NB4 (cell line): ENCODE data around the gene TERF2IP.

ENCODE experiments used
- DNase-seq: peaks from one replicate; pipeline ENCODE4 v3.0.0; 2010; ENCODE audit warnings: low read depth
- H3K4me3 ChIP-seq: one replicate; pipeline ENCODE4 v1.5.1; 2011; ENCODE audit warnings: mild to moderate bottlenecking, low read depth, low read length, moderate library complexity
- CTCF ChIP-seq: IDR thresholded peaks from one replicate; pipeline ENCODE4 v1.5.1; 2012; ENCODE audit warnings: low read depth, low read length
- MAX ChIP-seq: IDR thresholded peaks from 2 replicates; pipeline ENCODE4 v1.6.1; 2011; ENCODE audit warnings: low read depth, low read length
- MYC ChIP-seq: IDR thresholded peaks from 2 replicates; pipeline ENCODE4 v1.6.1; 2011; ENCODE audit warnings: low read depth, low read length
- POLR2A ChIP-seq: IDR thresholded peaks from 2 replicates; pipeline ENCODE4 v1.6.1; 2011; ENCODE audit warnings: mild to moderate bottlenecking; ENCODE audit not compliant: insufficient read length; ENCODE audit errors: extremely low read depth

Gene TERF2IP

GRCh38 chr16:75615619-75616018 is 32.0 kb upstream of the TERF2IP start:
- no peak overlapping the region for H3K4me3 ChIP-seq
- TF ChIP-seq CTCF (no peak), MAX (no peak), POLR2A (no peak), MYC (no peak)
- DNase-seq = no peak

- DNase-seq = no peak
- no peak for TF ChIP-seq POLR2A
- TF ChIP-seq CTCF = no peak
- TF ChIP-seq MYC = no peak
- TF ChIP-seq MAX = no peak
- H3K4me3 ChIP-seq = no peak overlapping the region
These were observed 31.0 kb upstream of the TERF2IP start for GRCh38 chr16:75616521-75617010.

GRCh38 chr16:75617121-75617520 is 30.5 kb upstream of the TERF2IP start:
- no peak for DNase-seq
- no peak overlapping the region for H3K4me3 ChIP-seq
- TF ChIP-seq MYC (no peak), MAX (no peak), CTCF (no peak), POLR2A (no peak)

GRCh38 chr16:75618780-75619179 is 28.8 kb upstream of the TERF2IP start:
- H3K4me3 ChIP-seq = no peak overlapping the region
- no peak for DNase-seq
- TF ChIP-seq MYC = no peak
- TF ChIP-seq MAX = no peak
- no peak for TF ChIP-seq POLR2A
- no peak for TF ChIP-seq CTCF

- no peak for DNase-seq
- no peak overlapping the region for H3K4me3 ChIP-seq
- TF ChIP-seq MAX (no peak), CTCF (no peak), POLR2A (no peak), MYC (no peak)
These were observed 27.0 kb upstream of the TERF2IP start for GRCh38 chr16:75620326-75621169.
